GM18499 (cell line): Measurements from ENCODE around the gene FAM228B.
"Not testable (repeated sequence)": the region's sequence is repeated elsewhere in the genome, so short reads cannot be mapped to it uniquely, and the experiment has no call there.

Experiments used
- ATAC-seq: cut with Tn5 transposase; IDR thresholded peaks from one replicate; pipeline ENCODE4 v1.9.1; 2021; ENCODE audit warnings: moderate number of reproducible peaks; ENCODE audit not compliant: insufficient read depth, unreplicated experiment

Gene FAM228B

GRCh38 chr2:24101992-24102391 is 21.3 kb upstream of the FAM228B start:
- no peak for ATAC-seq

- no peak for ATAC-seq
These were observed 20.6 kb upstream of the FAM228B start for GRCh38 chr2:24102677-24103076.

GRCh38 chr2:24104110-24104650 is 19.1 kb upstream of the FAM228B start:
- no peak for ATAC-seq

GRCh38 chr2:24104906-24105305 is 18.4 kb upstream of the FAM228B start:
- ATAC-seq: no peak

GRCh38 chr2:24105816-24106215 is 17.5 kb upstream of the FAM228B start:
- ATAC-seq: no peak

- ATAC-seq: no peak
These were observed 16.5 kb upstream of the FAM228B start for GRCh38 chr2:24106786-24107185.

GRCh38 chr2:24107336-24107735 is 15.9 kb upstream of the FAM228B start:
- ATAC-seq: no peak

GRCh38 chr2:24109431-24109830 is 13.8 kb upstream of the FAM228B start:
- not testable (repeated sequence) for ATAC-seq

GRCh38 chr2:24110660-24111303 is 12.5 kb upstream of the FAM228B start:
- ATAC-seq: no peak

- ATAC-seq: no peak
These were observed 11.8 kb upstream of the FAM228B start for GRCh38 chr2:24111407-24111901.

GRCh38 chr2:24115057-24115456 is 8.2 kb upstream of the FAM228B start:
- no peak for ATAC-seq

- ATAC-seq: no peak
These were observed 5.4 kb upstream of the FAM228B start for GRCh38 chr2:24117902-24118301.

- no peak for ATAC-seq
These were observed 2.2 kb upstream of the FAM228B start for GRCh38 chr2:24121066-24121465.

- ATAC-seq: no peak
These were observed 1.8 kb upstream of the FAM228B start for GRCh38 chr2:24121469-24121868.

GRCh38 chr2:24122366-24123194 is 689 bp upstream of the FAM228B start:
- no peak for ATAC-seq

GRCh38 chr2:24123922-24124580 is 782 bp downstream of the FAM228B start:
- no peak for ATAC-seq

- ATAC-seq: no peak
These were observed 2.7 kb downstream of the FAM228B start for GRCh38 chr2:24125956-24126355.

GRCh38 chr2:24132543-24132942 is 9.3 kb downstream of the FAM228B start:
- ATAC-seq: no peak

- not testable (repeated sequence) for ATAC-seq
These were observed 17.0 kb downstream of the FAM228B start for GRCh38 chr2:24140305-24140704.

GRCh38 chr2:24147364-24147763 is 24.1 kb downstream of the FAM228B start:
- no peak for ATAC-seq
